ENCODE results near the gene KRTAP1-4. TPM values are rescaled to one million over a fixed set of nuclear protein-coding genes. Genes with fewer than 3 reads are reported as not detected.
"Not testable (repeated sequence)": the region's sequence is repeated elsewhere in the genome, so short reads cannot be mapped to it uniquely, and the experiment has no call there.

KRTAP1-4 gene
- total RNA-seq, 4 donors from 2014 or later = not detected

- intact Hi-C loops (cut with DNase I) = no loop called here
- Histone ChIP-seq H3K27ac (no peak overlapping the region), H3K4me3 (replicated peaks in 1 of 3) (no peak overlapping the region), H3K4me1 (peaks cover 0 to 10% of the 10 kb centered on the region in 2 donors), H3K9me3 (no peaks in the 10 kb centered on the region), H3K27me3 (no peaks in the 10 kb centered on the region), H3K36me3 (no peaks in the 10 kb centered on the region)
- TF ChIP-seq POLR2A (IDR thresholded peaks at IDR 0.05) (no peak), CTCF (IDR thresholded peaks at IDR 0.05) (no peak)
- DNase-seq = no peak
- WGBS, 2 donors = 76 to 77% methylated on average over 5 of the region's 5 CpGs
Observed at GRCh38 chr17:41002814-41003213, 27.2 kb downstream of the KRTAP1-4 start.

- Histone ChIP-seq H3K27me3 (no peaks in the 10 kb centered on the region), H3K4me1 (peaks cover 0 to 10% of the 10 kb centered on the region in 2 donors), H3K4me3 (replicated peaks in 1 of 3) (no peak overlapping the region), H3K9me3 (no peaks in the 10 kb centered on the region), H3K36me3 (no peaks in the 10 kb centered on the region), H3K27ac (no peak overlapping the region)
- no peak for TF ChIP-seq CTCF (IDR thresholded peaks at IDR 0.05)
- TF ChIP-seq POLR2A (IDR thresholded peaks at IDR 0.05) = no peak
- no peak for DNase-seq
- intact Hi-C loops (cut with DNase I) = no loop called here
- WGBS, 2 donors = 84 to 94% methylated on average over 4 of the region's 4 CpGs
Observed at GRCh38 chr17:41001795-41002194, 28.2 kb downstream of the KRTAP1-4 start.

GRCh38 chr17:40999563-40999962, 30.4 kb downstream of the KRTAP1-4 start, which contains the start of gene KRTAP3-2:
TSS of gene KRTAP3-2 (minus strand) at chr17:40999906. CDS start at chr17:40999853, 53 bp downstream.
- H3K9me3 ChIP-seq; H3K4me3 ChIP-seq (replicated peaks in 1 of 3); DNase-seq; intact Hi-C loops (cut with DNase I); H3K27ac ChIP-seq; H3K27me3 ChIP-seq; H3K36me3 ChIP-seq: not testable (repeated sequence)
- WGBS, 2 donors = 90 to 94% methylated on average over 6 of the region's 6 CpGs
- peaks cover 0 to 10% of the 10 kb centered on the region in 2 donors for H3K4me1 ChIP-seq

- H3K27ac ChIP-seq = no peak overlapping the region
- no peak overlapping the region for H3K4me3 ChIP-seq (replicated peaks in 1 of 3)
- no peaks in the 10 kb centered on the region for H3K27me3 ChIP-seq
- 80% methylated on average over 2 of the region's 2 CpGs for WGBS, 2 donors
- DNase-seq = no peak
- H3K4me1 ChIP-seq = no peaks in the 10 kb centered on the region
- no peaks in the 10 kb centered on the region for H3K9me3 ChIP-seq
- no peak for TF ChIP-seq CTCF (IDR thresholded peaks at IDR 0.05)
- TF ChIP-seq POLR2A (IDR thresholded peaks at IDR 0.05) = no peak
- no peaks in the 10 kb centered on the region for H3K36me3 ChIP-seq
- intact Hi-C loops (cut with DNase I) = no loop called here
Observed at GRCh38 chr17:40997361-40997760, 32.6 kb downstream of the KRTAP1-4 start.

- H3K4me1 ChIP-seq = no peaks in the 10 kb centered on the region
- DNase-seq = no peak
- no peaks in the 10 kb centered on the region for H3K9me3 ChIP-seq
- 87 to 92% methylated on average over 4 of the region's 4 CpGs for WGBS, 2 donors
- H3K4me3 ChIP-seq (replicated peaks in 1 of 3) = no peak overlapping the region
- TF ChIP-seq POLR2A (IDR thresholded peaks at IDR 0.05) (no peak), CTCF (IDR thresholded peaks at IDR 0.05) (no peak)
- no peaks in the 10 kb centered on the region for H3K36me3 ChIP-seq
- H3K27ac ChIP-seq = no peak overlapping the region
- no peaks in the 10 kb centered on the region for H3K27me3 ChIP-seq
- intact Hi-C loops (cut with DNase I) = no loop called here
Observed at GRCh38 chr17:40996829-40997228, 33.2 kb downstream of the KRTAP1-4 start.

GRCh38 chr17:40995116-40995515, 34.9 kb downstream of the KRTAP1-4 start:
- H3K36me3 ChIP-seq = no peaks in the 10 kb centered on the region
- no peaks in the 10 kb centered on the region for H3K27me3 ChIP-seq
- no peak for DNase-seq
- no peak for TF ChIP-seq CTCF (IDR thresholded peaks at IDR 0.05)
- no peak for TF ChIP-seq POLR2A (IDR thresholded peaks at IDR 0.05)
- no peaks in the 10 kb centered on the region for H3K9me3 ChIP-seq
- WGBS, 2 donors = 74 to 87% methylated on average over 1 of the region's 1 CpG
- H3K4me1 ChIP-seq = no peaks in the 10 kb centered on the region
- intact Hi-C loops (cut with DNase I) = no loop called here
- no peak overlapping the region for H3K4me3 ChIP-seq (replicated peaks in 1 of 3)
- H3K27ac ChIP-seq = no peak overlapping the region
